Middle frontal gyrus (tissue), 1 donor: ENCODE measurements around the gene NXT1.

ENCODE experiments used
- DNase-seq: peaks from one replicate; pipeline ENCODE4 v3.0.0-alpha.2; 2015; ENCODE audit warnings: low spot score; ENCODE audit errors: extremely low spot score

NXT1 gene

GRCh38 chr20:23390091-23390774 lies 39.6 kb downstream of the NXT1 start:
- no peak for DNase-seq

- DNase-seq, result no peak
Measured at GRCh38 chr20:23391707-23392310, 41.2 kb downstream of the NXT1 start.

- no peak for DNase-seq
Measured at GRCh38 chr20:23393996-23394775, 43.6 kb downstream of the NXT1 start.

GRCh38 chr20:23396950-23397627 lies 46.5 kb downstream of the NXT1 start:
- DNase-seq, result no peak

- no peak for DNase-seq
Measured at GRCh38 chr20:23397961-23398360, 47.4 kb downstream of the NXT1 start.

- no peak for DNase-seq
Measured at GRCh38 chr20:23399568-23400241, 49.1 kb downstream of the NXT1 start.

- DNase-seq, result no peak
Measured at GRCh38 chr20:23401051-23401450, 50.5 kb downstream of the NXT1 start.

- DNase-seq, result no peak
Measured at GRCh38 chr20:23403751-23404150, 53.2 kb downstream of the NXT1 start.

GRCh38 chr20:23404196-23404595 lies 53.6 kb downstream of the NXT1 start:
- DNase-seq, result no peak
